AG10803 (cell line): ENCODE results near the gene CACNA1I.

Source experiments
- DNase-seq: peaks from one replicate; pipeline ENCODE4 v3.0.0; 2010; ENCODE audit warnings: low read depth
- H3K4me3 ChIP-seq: 2 replicates; pipeline ENCODE4 v1.5.1; 2011; ENCODE audit warnings: mild to moderate bottlenecking, low read length, control low read depth
- CTCF ChIP-seq: conservative IDR thresholded peaks from 2 replicates; pipeline ENCODE4 v1.5.1; 2011; ENCODE audit warnings: mild to moderate bottlenecking, low read length, control low read depth, inconsistent platforms

The CACNA1I gene

GRCh38 chr22:39653787-39654077 lies 83.2 kb downstream of the CACNA1I start:
- H3K4me3 ChIP-seq, result no peak overlapping the region
- TF ChIP-seq CTCF, result no peak
- no peak for DNase-seq

GRCh38 chr22:39654131-39654926 lies 83.8 kb downstream of the CACNA1I start:
- no peak overlapping the region for H3K4me3 ChIP-seq
- no peak for DNase-seq
- no peak for TF ChIP-seq CTCF

- TF ChIP-seq CTCF, result no peak
- H3K4me3 ChIP-seq, result no peak overlapping the region
- DNase-seq, result no peak
These were observed 84.5 kb downstream of the CACNA1I start for GRCh38 chr22:39655004-39655579.

GRCh38 chr22:39655831-39656230 lies 85.3 kb downstream of the CACNA1I start:
- no peak for TF ChIP-seq CTCF
- H3K4me3 ChIP-seq, result no peak overlapping the region
- no peak for DNase-seq

- TF ChIP-seq CTCF, result no peak
- DNase-seq, result no peak
- no peak overlapping the region for H3K4me3 ChIP-seq
These were observed 86.2 kb downstream of the CACNA1I start for GRCh38 chr22:39656495-39657490.

- no peak for TF ChIP-seq CTCF
- no peak overlapping the region for H3K4me3 ChIP-seq
- DNase-seq, result no peak
These were observed 87.8 kb downstream of the CACNA1I start for GRCh38 chr22:39658367-39658766.
